ENCODE measurements around the gene ASB16.
"Not testable (repeated sequence)": the region's sequence is repeated elsewhere in the genome, so short reads cannot be mapped to it uniquely, and the experiment has no call there.

ASB16 gene

GRCh38 chr17:44124118-44124438 is 46.4 kb upstream of the ASB16 start:
- peak; percentile 13 for TF ChIP-seq CTCF (conservative IDR thresholded peaks at IDR 0.05; ENCODE audit: low read depth)
- POLR2A ChIA-PET (ENCODE audit: low non-redundant PET), result interaction anchor here (0.5 to 1.1 kb wide), 2 partner anchors 17 to 37 kb away, joined by 3 to 6 read pairs; no protein-coding TSS in a partner anchor
- CTCF ChIA-PET, result interaction anchor here (0.6 to 1.2 kb wide), 4 partner anchors 10 to 37 kb away, joined by 4 to 5 read pairs (median 4); no protein-coding TSS in a partner anchor
- DNase-seq (ENCODE audit: low spot score), result no peak
- H3K27ac ChIP-seq, result peak overlapping the region; percentile 96

- TF ChIP-seq CTCF (conservative IDR thresholded peaks at IDR 0.05; ENCODE audit: low read depth), result no peak
- no peak for DNase-seq (ENCODE audit: low spot score)
- H3K27ac ChIP-seq, result no peak overlapping the region
- CTCF ChIA-PET, result interaction anchor here (0.6 kb wide), 1 partner anchor 17 kb away, joined by 6 read pairs; no protein-coding TSS in a partner anchor
- POLR2A ChIA-PET (ENCODE audit: low non-redundant PET), result interaction anchor here (0.6 kb wide), 1 partner anchor 133 kb away, joined by 3 read pairs; no protein-coding TSS in a partner anchor
Measured at GRCh38 chr17:44128383-44128782, 42.1 kb upstream of the ASB16 start.

GRCh38 chr17:44130693-44131349 is 39.7 kb upstream of the ASB16 start:
- DNase-seq (ENCODE audit: low spot score), result no peak
- POLR2A ChIA-PET (ENCODE audit: low non-redundant PET), result no interaction called here
- peak overlapping the region; percentile 12; the same call in 1 of the 2 replicates for H3K27ac ChIP-seq
- no peak for TF ChIP-seq CTCF (conservative IDR thresholded peaks at IDR 0.05; ENCODE audit: low read depth)
- CTCF ChIA-PET, result interaction anchor here (0.6 to 0.7 kb wide), 3 partner anchors 25 to 712 kb away, joined by 3 to 5 read pairs (median 3); no protein-coding TSS in a partner anchor

GRCh38 chr17:44131372-44131771 is 39.1 kb upstream of the ASB16 start:
- H3K27ac ChIP-seq, result peak overlapping the region; percentile 12; the same call in 1 of the 2 replicates
- DNase-seq (ENCODE audit: low spot score); CTCF ChIA-PET; POLR2A ChIA-PET (ENCODE audit: low non-redundant PET): not testable (repeated sequence)

DNA sequence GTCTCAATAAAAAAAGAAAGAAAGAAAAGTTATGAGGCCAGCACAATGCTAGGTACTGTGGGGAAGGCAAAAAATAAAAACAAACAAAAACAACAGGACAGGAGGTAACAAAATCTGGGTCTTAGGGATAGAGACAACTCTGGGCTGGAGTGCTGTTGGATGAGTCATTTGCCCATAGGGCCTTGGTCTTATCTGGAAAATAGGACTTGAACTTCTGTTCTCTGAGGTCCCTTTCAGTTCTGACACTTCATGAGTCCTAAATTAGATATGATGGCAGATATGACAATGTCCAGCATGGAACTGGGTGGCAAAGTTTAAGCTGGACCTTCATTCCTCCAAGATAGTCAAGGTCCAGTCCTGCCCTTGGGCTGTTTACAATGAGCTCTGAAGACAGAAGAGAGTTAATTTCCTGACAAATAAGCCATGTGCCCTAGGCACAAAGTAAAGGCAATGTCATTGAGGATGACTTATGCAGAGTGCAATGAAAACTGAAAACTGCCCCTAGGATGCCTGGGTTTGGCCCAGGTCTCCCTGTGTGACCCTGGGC is 38.2 kb upstream of the ASB16 start:
- ChIA-PET POLR2A (ENCODE audit: low non-redundant PET) (no interaction called here), CTCF (no interaction called here)
- H3K27ac ChIP-seq, result no peak overlapping the region
- DNase-seq (ENCODE audit: low spot score), result no peak
- no peak for TF ChIP-seq CTCF (conservative IDR thresholded peaks at IDR 0.05; ENCODE audit: low read depth)

DNA sequence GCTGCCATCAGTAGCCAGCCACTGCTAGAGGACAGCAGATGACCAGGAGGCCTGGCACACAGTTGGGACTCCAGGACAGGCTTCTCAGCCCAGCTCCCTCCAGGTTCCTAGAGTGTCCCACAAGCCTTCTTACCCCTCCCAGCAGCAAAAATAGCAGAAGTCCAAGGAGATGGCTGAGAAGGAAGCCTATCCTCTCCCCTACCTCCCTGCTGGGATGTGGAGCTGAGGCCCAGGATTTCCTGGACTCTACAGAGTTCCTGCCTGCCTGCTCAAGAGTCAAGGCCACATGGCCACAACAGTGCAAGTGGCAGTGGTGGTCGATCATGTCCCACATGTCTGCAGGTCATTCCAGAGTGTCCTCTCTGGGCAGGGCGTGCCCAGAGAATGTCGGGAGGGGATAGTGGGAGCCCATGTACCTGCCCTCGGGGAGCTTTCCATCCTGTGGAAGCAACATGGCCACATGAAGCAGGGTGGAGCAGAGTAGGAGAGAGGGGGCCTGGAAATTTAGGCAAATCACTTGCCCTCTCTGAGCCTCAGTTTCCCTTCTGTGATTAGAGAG is 36.5 kb upstream of the ASB16 start:
- no peak for TF ChIP-seq CTCF (conservative IDR thresholded peaks at IDR 0.05; ENCODE audit: low read depth)
- ChIA-PET POLR2A (ENCODE audit: low non-redundant PET) (no interaction called here), CTCF (interaction anchor here (0.5 to 1.0 kb wide), 2 partner anchors 7 to 10 kb away, joined by 4 to 5 read pairs; partner anchors contain the start of gene HDAC5)
- H3K27ac ChIP-seq, result peak overlapping the region; percentile 0; the same call in 1 of the 2 replicates
- no peak for DNase-seq (ENCODE audit: low spot score)
